HG02938 (cell line): ENCODE results near the gene HMG20B.

Experiments
- ATAC-seq: cut with Tn5 transposase; IDR thresholded peaks from one replicate; pipeline ENCODE4 v1.9.1; 2021; ENCODE audit warnings: mild to moderate bottlenecking, moderate library complexity; ENCODE audit not compliant: unreplicated experiment

The HMG20B gene

DNA sequence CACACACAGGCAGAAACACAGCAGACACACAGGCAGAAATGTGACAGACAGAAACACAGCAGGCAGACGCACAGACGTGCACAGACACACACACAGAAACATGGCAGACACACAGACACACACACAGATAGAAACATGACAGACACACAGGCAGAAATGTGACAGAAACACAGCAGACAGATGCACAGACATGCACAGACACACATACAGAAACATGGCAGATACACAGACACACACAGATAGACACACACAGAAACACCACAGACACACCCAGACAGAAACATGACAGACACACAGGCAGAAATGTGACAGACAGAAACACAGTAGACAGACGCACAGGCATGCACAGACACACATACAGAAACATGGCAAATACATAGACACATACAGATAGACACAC is 32.6 kb downstream of the HMG20B start:
- ATAC-seq, result no peak

DNA sequence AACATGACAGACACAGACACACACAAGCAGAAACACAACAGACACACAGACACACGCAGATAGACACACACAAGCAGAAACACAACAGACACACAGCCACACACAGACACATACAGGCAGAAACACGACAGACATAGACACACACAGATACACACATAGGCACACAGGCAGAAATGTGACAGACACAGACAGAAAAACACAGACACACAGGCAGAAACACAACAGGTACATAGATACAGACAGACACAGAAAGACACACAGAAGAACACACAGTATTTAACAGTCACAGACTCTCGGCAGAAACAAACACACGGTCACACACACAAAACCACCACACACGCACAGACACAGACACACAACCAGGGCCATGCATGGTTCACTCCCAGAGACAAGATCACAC is 33.0 kb downstream of the HMG20B start:
- ATAC-seq, result no peak

DNA sequence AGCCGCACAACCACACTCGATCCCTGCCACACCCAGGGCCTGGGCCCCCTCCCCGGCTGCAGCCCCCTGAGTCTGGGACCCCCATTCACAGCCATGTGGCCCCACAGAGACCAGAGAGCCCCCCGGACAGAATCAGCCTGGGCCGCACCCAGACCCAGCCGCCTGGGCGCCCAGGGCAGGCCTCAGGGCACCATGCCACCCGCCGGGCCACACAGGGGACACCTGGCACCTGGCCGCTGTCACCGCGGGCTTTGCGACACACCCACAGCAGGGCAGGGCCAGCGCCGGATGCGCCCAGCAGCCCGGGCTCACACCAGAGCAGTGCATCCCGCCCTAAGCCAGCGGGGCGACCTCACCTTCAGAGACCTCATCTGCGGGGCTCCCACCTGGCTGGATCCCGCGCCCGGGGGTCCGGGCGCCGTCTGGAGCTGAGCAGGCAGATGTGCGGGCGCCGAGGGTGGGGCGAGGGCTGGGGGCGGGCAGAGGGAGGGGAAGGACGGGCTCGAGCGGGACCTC is 33.5 kb downstream of the HMG20B start:
- no peak for ATAC-seq

DNA sequence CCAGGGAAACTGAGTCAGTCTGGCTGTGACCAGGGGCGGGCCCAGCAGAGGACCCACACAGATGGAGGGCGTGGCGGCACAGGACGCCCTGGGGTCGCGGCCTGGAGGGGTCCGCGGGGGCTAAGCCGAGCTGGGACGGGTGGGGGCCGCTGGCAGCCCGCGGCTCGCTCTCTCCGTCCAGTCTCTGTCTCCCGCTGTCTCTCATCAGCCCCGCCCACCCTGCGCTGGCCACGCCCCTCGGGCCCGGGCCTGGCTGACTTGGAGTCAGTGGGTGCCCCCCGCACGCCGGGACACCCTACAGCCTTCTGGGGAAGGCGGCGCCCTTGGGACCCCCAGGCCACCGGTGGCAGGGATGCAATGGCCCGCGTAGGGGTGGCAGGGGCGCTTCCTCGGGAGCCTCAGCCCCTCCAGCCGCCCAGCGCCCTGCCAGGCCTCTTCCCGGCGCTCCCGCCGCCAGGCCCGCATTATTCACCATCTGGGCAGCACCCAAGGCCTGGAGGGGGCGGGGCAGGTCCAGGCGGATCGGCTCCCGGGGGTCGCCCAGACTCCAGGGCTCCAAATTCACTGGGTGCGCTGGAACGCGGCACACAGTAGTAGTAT is 34.0 kb downstream of the HMG20B start, which contains the start of gene TBXA2R:
Gene TBXA2R, minus strand, starts transcription at position 186 of the 600 bp plus-strand sequence. CDS start 6,241 bp downstream, outside the sequence.
- no peak for ATAC-seq

DNA sequence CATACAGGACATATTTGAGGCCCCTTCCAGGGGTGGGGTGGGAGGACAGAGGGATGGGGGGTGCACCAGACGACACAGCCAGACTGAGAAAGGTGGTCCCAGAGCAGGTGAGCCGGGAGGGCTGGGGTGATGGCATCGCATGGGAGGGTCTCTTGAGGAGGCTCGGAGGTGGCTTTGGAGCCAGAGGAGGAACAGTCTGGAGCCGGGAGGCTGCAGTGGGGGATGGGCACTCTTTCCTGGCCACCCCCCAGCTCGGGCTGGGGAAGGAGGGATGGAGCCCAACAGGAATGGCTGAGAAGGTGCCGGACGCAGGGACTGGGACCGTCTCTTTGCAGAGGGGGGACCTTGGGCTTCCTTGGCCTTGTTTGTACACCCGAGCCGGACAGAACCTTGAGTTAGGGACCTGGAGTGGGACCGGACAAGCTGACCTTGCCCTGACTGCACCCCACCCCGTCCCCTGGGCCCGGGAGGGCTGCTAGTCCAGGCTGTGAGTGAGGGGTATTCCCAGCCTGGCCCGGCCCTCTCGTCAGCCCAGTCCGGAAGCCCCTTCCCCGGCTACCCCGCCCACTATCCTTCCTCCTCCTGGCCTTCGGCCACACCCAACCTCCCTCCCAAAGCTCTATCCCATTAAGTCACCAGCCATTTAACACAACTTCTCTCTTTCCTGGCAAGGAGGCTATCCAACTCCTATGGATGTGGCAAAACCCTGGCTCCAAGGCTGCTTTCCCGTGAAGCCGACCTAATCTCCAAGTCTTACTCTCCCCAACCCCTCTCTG is 34.7 kb downstream of the HMG20B start:
- no peak for ATAC-seq

DNA sequence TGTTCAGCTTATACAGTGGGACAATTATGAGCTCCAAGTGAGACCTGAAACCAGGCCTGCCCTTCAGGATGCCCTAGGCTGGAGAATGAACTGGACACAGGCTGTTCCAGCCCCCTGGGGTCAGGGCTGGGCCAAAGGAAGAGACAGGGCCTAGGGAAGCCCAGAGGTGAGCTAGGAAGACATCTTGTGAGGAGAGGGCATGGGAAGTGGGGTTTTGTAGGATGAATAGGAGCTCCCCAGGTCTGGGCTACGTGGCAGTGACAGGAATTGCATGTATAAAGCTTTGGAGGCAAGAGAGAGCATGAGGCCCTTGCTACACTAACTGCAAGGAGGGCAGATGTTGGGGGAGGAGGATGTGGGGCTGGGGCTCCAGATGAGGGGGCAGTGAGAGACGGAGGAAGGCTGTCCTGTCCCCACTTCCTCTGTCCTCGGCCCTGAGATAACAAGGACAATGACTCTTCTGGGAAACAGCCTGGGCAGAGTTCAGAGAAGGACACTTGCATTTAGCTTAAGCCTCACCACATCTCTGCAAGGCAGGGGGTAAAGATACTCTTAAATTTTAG is 35.4 kb downstream of the HMG20B start:
- no peak for ATAC-seq

DNA sequence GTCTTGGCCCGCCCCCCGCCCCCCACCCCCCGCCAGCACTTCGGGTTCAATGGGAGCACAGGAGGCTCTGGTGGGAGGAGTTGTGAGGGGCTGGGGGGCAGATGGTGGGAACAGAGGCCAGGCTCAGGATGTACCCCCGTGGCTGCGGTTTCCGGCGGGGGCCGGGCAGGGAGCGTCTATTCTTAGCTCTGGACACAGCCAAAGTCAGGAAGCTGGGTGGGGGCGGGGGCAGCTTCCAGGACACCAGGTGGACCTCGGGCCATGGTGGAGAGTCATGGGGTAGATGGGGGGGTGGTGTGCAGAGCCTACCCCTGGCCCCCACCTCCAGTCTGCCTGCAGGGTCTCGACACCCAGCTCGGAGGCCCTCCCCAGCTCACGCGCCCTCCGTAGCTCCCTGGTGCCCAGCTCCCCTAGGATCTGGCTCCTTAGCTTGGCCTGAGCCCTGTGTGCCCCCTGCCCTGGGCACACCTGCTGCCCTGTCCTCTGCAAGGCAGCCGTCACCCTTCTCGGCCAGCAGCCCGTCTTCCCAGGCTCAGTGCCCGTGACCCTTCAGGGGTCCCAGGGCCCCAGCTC is 36.1 kb downstream of the HMG20B start:
- no peak for ATAC-seq

DNA sequence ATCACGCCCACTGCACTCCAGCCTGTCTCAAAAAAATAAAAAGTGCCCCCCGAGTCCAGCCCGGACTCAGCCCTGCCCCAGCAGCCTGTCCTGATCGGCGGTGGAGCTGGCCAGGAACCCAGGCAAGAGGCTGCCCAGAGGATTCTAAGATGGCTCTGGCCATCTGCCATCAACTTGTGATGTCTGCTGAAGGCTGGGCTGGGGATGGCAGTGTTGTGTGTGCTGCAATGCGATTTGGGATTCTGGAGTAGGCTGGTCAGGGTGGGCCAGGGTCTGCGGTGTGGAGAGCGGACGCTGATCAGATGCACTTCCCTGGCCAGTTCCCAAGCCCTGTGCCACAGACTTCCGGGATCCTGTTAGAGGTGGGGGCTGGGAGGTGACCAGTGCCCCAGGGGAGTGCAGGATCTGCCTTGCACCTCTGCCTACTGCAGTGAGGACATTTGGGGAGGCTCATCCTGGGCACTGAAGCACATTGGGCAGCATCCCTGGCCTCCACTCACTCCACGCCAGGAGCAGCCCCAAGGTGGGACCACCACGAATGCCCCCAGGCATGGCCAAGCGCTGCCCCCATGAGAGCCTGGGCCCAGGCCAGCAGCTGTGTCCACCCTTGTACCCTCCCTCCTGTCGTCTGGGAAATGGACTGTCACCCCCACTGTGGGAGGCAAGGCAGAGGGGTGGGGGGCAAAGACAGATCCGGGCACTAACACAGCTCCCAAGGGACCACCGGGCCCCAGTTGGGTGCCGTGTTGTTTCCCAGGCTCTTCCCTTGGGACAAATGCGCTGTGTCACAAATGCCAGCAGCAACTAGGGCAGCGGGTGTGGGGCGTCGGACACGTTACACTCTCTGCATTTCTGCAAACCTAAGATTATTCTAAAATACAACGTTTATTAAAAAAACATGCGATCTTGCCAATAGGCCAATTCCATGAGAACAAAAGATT is 37.3 kb downstream of the HMG20B start:
- ATAC-seq, result no peak

DNA sequence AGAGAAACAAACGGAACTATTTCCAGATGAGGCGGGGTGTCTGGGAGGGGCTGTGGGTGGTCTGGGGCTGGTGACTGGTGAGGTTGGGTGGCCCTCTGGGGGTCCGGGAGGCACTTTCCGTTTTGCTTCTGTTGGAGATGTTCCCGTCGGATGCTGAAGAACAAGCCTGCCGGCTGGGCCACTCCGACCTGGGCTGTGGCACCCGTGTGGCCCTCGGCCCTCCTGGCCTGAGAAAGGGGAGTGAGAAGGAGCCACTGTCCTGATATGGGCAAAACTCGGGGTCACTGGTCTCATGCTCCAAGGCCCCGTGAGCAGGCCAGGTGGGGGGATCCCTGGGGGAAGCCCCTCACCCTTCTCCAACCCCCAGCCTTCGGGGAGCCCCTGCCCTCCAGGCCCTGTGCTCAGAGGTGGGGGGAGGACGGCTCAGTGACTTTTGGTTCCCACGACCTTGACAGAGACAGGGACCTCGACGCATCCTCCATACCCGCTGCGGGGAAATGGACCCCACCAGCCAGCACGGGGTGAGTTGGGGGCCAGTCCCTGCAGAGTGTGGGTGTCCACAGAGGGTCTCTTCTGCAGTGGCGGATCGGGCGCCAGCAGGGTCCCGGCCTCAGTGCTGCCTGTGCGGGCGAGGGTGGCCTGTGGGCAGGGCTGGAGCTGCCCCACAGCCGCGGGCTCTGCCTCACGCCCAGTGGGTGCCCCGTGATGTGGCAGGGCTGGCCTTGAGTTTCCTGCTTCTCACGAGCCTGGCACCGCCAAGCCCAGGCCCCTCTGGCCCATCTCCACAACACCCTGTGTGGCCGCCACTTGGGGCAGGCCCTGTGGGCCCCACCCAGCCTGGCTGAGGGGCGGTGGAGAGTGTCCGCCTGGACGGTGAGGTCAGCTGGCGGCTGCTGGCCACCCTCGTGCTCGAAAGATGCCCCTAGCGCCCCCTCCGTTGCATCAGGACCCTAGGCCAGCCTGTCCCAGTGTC is 38.3 kb downstream of the HMG20B start:
- no peak for ATAC-seq

DNA sequence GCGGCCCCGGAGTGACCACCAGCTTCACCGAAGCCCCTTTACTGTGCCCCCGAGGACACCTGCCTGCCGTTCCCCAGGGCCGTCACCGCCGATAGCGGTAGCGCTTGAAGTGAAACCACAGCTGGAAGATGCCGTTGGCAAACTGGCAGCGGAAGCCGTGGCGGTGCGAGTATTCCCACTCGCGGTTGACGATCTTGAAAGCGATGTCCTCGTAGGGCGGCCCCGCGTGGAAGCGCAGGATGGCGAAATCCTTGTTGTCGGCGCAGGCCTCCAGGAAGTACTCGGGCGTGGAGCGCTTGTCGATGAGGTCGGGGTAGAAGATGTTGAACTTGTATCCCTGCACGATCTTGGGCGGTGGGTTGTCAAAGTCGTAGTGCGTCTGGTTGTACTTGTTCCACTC is 39.1 kb downstream of the HMG20B start:
- no peak for ATAC-seq

DNA sequence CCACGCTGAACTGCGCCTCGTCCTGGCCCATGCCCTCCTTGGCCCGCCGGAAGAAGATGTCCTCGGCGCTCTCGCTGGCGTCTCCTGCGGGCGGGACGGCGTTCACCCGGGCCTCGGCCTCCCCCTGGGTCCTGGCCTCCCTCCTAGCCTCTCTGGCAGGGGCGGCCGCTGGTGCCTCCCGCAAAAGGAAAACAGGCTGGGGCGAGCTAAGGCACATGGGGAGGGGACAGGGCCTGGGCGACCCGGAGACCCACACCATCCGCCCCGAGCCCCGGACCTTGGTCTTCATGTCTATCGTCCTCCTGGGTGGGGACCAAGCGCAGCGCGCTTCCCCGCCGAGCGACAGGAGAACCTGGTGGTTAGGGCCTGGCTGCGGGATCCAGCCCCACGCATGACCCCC is 39.6 kb downstream of the HMG20B start:
- no peak for ATAC-seq

DNA sequence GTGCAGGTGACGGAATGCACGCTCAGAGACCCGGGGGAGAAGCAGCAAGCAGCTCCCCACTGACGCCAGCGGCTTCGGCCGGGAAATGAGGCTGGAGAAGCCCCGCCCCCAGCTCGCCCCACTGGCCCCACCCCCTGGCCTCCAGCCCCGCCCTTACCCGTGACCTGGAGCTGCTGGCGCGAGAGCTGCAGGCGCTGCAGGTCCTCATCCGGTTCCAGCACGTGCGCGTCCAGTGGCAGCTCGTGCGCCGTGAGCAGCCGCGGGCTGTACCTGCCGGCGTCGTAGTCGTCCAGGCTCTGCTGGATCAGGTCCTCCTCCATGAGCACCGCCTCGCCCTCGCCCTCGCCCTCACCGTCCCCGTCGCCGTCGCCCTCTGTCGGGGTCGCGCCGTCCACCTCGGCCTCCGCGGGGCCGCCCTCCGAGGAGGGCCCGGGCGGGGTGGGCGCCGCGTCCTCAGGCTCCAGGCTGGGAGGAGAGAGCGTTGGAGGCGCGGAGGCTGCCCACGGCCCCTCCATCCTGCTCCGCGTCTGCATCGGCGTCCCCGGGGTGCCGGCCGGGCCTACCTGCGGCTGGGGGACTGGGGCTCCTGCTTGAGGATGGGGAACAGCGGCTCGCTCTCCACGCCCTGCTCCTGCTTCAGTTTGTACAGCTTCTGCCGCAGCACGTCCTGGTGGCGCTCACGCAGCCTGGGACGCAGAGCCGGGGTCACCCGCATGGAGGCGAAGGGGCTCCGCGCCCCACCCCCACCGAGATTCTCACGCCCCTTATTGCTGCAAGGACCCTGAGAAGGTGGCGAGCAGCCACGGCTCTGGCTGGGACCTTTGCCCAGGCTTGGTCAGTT is 40.4 kb downstream of the HMG20B start:
- ATAC-seq, result no peak

DNA sequence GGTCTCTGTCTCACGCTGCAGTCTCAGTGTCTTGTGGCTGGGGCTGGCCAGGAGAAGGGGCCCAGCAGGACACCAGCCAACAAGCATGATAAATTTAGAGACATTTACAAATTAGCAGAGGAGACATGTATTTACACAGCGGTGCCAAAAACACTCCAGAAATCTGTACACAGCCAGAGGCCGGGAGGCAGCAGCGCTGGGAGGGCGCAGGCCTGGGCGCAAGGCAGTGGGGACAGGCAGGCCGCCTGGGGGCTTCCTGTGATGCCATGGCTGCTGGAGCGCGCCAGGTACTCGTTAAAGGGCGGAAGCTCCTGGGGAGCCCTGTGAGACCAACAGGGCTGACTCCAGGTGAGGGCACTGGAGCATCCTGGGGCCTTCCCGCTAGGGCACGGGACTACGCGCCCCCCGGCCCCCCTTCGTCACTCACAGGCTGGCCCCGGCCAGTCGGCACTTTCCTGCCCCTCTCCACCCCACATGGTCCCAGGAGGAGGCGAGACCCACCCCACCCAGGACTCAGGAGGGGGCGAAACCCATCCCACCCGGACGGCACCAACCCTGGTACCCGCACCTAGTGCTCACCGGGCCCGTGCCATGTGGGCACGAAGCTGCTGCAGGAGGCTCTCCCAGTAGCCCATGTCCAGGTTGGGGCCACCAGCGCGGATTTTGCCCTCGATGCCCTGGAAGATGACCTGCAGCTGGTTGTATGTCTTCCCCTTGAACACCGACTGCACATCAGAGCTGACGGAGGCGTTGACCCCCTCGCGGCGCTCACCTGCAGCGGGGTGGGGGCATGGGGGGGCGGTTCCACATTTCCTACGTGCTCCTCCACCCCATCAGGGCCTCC is 41.3 kb downstream of the HMG20B start:
- no peak for ATAC-seq

DNA sequence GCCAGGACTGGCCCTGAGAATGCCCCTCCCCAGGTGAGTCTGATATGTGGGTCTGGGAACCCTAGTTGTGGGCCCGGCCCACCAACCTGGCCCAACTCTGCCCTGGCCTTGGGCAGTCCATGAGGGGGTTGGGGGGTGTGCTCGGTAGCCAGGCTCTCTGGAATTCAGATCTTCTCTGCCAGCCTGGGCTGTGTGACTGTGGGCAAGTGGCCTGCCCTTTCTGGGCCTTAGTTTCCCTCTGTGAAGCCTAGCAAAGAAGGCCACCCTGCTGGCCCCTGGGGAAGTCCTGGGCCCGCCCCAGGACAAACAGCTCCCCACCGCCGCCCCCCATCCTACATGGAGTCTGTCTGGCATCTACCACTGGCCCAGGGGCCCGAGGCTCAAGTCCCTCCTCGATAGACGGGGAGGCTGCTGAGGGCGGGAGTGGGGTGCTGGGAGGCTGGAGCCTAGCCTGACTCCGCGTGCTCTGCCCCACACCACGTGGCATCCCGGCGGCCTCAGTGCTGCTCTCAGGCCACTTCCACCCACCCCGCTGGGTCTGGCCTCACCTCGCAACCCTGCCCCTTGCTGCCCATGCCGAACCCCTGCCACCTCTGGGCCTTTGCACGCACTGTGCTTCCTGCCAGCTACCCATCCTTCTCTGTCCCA is 42.2 kb downstream of the HMG20B start:
- no peak for ATAC-seq

DNA sequence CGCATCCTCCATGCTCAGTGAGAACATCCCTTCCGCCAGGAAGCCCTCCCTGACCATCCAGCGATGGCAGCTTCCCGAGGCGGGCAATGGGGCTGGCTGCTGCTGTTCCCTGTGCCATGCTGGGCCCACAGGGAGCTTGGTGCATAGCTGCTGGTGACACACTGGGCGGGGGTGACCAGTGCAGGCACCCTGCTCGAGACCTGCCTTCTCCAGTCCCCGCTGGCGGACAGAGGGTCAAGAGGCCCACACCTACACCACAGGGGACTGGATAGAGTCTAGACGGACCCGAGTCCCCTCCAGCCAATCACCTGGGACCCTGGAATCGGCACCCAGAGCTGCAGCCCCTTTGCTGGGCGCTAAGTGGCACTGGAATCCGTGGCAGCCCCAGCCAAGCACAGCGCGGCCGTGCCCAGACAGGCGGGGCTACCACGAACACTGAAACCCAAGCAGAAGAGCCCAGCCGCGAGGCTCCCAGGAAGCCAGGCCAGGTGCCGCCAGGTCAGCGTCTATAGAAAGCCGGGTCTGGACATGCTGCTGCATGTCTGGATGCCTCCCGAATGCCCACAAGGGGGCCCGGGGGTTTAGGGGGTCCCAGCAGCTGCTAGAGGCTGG is 42.9 kb downstream of the HMG20B start:
- ATAC-seq, result no peak

DNA sequence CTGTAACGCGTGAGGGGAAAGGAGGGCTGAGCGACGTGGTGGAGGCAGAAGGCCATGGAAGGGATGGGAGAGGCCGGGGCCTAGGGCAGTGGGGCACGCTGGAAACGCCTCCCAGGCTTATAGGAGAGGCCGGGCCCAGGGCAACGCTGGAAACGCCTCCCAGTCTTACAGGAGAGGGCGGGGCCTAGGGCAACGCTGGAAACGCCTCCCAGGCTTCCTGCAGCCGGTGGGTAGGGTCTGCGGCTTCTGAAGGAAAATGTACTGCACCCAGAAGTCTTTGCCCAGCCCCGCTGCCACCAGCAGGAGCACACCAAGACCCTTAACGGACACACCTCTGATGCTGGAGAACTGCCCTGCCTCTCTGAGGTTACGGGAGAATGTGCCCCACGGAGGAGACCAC is 44.7 kb downstream of the HMG20B start:
- ATAC-seq, result no peak
